ENCODE results near the gene PTS.

Gene PTS

DNA sequence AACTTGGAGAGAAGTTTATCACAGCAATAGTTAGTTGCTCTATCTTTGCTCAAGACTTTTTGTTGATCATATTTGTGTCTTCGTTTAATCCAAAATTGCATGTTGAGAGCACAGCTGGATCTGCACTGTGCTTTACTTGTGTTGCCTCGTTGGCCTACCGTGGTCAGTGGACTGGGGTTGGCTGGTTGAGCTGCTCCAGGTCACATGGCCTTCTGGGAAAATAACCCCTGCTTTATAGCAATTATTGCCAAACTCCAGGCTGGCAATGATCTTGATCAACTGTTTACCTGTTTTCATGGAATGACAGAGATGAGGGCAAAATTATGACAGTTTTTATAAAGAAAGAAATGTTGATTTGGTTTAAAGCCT, 40.2 kb downstream of the PTS start:
- no peak for DNase-seq

DNA sequence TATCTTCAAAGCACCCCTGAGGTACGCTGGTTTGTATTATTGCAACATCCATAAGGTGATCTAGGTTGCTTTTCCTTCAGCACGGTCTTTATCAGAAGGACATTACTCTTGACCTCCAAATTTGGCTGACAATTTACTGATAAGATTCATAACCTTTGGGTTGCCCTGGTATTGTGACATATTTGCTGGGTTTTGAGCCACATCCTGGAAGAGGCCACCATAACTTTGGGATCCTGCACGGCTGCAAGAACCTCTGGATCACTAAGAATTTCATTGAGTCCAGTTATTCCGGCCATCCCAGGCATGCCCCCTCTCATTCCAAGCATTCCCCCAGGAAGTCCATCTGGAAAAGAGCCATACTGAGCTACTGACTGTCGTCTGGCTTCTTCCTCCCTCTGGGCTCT, 41.0 kb downstream of the PTS start:
- DNase-seq: no peak

DNA sequence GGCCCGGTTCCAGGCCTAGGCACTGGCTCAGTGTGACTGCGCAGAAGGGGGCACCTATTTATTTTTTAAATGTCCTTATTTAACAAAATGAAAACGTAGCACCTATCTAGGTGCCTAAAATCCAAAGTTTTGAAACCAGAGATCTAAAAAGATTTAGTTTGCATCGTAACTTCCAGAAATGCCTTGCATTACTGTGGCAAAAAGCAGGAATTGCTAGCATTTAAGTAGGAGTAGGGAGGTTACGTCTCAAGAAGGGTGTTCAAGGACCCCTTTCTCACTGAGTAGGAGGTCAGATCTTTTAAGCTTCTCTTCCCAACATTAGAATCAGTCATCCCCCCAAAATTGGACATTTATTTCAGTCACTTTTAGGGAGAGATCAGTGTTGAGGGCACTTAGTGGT, 42.2 kb downstream of the PTS start:
- no peak for DNase-seq

DNA sequence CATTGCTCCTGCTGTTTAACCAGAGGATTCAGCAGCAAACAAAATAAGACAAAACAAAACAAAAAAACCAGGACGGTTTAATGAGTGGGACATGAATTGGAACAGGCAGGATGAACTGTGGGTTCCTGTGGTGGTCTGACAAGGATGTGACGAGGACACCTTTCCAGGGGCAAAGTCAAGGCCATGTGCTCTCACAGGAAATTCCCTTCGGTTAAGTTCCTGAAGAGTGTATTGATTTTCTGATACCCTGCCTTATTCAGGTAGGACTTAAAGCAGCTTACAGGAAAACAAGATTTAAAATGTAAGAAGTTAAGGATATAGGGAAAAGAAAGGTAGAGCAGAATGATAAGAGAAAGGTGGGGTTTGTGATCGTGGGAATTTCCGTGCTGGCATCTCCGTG, 42.9 kb downstream of the PTS start:
- DNase-seq: no peak

DNA sequence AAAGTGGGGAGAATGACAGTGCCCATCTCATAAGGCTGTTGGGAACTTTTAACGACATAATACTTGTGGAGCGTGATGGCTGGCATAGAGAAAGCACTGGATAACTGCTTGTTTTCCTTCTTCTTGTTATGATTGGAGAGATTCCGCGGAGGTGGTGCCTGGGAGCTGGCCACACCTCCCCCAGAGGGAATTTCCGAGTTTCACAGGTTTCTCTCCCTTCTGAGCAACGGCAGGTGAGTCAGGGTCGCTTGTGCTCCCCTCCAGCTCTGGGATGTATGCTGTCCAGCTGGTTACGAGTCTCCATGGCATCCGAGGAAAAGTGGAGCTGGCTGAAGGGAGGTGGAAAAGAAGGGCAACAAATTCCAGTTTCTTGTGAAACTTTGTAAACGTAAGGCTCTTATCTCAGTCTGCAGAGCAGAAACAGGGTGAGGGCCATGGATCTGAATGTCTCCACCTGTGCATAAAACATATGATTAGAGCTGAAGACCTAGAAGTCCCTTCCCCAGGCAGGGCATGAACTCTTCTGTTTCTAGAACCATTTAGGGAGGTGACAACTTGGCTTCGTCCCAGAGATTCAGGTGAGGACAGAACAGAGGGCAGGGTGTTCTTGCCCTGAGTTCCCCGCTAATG, 44.4 kb downstream of the PTS start:
- DNase-seq: no peak

DNA sequence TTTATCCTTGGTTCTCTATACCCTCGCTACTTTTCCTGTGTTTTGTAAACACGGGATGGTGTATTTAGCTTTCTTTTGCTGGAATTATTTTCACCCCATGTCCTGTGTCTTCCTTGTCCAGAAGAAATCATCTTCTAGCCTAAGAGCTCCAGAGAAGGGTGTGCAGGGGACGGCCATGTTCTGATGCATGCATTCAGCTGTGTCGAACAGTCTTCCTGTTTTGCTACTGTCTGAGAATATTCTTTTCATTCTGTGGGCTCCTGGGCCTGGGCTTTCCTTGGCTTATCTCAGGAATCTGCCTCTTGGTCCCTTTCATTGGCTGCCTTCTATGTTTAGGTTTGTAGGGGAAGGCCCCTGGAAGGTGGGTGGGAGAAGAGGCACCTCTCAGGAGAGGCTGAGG, 45.0 kb downstream of the PTS start:
- DNase-seq: no peak

DNA sequence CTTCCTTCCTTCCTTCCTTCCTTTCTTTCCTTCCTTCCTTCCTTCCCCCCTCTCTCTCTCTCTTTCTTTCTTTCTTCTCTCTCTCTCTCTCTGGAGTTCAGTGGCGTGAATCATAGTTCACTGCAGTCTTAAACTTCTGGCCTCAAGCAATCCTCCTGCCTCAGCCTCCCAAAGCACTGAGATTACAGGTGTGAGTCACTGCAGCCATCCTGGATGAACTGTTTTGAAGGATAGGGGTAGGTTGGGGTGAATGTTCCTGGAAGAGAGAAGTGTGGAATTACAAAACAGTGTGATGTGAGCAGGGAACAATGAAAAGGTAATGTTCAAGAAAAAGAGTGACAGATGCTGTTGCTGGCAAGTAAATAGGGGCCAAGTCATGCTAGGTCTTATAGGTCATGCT, 46.8 kb downstream of the PTS start:
- DNase-seq: no peak

DNA sequence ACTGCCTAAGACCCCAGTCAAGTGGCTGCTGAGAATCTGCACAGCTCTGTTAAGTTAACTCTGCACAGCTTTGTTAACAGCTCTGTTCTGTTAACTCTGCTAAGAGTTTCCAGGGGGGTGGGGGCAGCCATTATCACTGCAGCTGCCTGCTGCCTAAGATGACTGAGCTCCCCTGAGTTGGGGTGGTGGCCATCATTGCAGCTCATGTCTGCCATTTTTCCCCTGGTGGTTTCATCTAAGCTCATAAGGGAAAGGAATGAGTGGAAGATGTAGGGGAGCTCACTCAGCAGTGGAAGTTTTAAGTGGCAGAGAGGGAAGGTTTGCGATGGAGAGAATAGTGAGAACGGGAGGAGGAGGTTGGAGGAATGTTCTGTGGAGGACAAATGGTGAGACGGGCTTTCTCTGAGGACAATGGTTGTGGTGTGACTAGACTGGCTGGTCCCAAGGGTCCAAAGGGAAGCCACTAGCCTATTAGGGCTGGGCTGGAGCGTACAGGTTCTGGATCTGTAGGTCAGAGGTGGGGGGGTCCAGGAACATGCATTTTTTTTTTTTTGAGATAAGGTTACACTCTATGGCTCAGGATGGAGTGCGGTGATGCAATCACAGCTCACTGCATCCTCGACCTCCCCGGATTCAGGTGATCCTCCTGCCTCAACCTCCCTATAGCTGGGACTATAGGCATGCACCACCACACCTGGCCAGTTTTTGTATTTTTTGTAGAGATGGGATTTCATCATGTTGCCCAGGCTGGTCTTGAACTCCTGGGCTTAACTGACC, 48.0 kb downstream of the PTS start:
- no peak for DNase-seq

DNA sequence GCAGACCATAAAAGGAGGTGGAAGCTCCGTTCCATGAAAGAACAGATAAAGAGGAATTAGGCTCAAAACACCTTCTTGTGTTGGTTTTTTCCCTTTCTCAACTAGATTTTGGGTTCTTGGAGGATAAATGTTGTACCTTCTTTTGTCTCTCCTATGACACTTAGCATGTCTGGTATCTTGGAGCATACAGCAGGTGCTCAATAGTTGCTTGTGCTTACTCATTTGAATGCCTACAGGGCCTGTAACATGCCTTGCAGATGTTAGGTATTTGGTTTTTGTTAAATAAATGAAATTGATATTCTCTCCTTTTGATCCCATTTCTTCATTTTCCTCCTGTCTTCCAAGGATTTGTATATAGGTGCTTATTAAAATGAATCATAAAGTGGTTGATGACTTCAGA, 50.8 kb downstream of the PTS start:
- no peak for DNase-seq

DNA sequence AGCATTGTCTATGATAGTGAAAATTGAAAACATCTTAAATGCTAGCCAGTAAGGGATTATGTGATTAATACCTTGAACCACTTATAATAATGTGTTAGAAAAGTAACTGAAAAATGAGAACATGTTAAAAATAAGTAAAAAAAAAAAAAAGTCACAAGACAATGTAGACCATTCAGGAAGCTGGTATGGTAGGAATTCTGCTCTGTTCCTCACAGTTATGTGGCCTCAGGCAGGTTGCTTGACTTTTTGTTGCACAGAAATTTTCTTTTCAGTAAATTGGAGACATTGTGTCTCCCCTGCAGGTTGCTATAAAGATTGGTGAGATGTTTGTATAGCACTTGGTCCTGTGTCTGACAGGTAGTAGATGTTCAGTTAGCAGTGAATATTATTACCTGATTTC, 51.7 kb downstream of the PTS start:
- no peak for DNase-seq

DNA sequence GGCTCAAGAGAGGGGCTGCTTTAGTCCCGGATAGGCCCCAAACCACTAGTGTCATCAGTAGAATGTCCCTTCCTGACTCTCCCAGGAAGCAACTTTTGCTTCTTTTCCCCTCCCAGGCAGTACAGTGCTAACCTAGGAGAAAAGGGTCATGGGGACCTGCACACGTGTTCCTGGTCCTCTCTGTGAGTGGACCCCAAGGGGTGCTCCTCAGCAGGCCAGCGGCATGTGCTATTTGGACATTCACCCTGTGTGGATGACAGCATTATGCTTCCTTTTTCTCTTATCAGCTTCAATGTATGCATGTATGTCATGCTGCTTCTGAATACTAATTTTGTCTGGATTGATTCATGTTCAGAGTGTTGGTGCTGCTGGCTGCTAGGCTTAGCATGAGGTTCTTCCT, 52.6 kb downstream of the PTS start:
- no peak for DNase-seq

DNA sequence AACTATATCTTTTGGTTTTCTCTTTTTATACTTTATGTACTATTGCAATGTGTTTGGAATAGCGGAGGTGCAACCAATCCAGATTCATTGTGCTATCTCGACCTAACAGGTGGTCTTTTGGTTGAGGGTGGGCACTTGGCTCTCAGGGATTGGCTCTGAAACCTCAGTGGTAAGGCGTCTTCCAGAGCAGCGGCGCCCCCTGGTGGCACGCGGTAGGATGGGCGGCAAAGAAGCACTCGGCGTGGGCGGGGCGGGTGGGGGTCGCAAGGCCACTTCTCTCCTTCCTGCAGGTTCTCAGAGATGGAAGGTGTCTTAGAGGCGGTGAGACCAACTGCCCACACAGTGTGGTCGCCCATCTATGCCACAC, 53.7 kb downstream of the PTS start:
- DNase-seq: peak; percentile 61

DNA sequence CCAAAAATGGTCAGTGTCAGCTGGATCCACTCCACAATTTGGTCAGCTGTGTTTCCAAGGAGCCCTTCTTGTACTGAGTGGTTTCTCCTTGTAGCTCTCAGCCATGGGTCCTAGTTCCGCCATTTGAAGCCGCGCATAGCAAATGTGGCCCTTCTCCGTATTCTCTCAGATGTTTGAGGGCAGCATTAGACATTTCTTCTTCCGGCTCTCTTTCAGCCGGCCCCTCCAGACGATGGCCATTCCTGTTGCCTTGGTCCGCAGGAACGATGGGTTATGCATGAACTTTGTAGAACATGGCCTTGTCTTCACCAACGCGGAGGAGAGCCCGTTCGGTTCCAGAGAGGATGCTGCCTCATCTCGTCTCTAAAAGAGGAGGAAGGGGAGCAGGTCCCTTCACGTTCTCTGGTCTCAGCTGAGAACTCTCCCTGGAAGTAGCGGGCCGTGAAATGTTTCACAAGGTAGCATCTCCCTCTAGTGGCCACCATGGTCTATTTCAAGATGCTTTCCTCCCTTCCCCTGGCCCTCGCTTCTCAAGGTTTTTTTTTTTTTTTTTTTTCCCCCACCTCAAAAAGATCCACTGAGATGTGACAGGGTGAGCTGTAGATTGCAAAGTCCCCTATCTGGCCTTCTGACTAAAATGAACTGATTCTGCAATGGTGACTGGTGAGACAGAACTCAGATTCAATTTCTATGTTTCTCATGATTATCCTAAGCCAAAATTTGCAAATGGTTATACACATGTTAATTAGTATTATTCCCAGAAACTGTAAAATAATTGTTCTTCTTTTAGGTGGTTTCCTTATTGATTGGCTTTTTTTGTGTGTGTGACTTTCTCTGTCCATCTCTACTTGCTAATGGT, 54.3 kb downstream of the PTS start:
- DNase-seq: peak; percentile 45

DNA sequence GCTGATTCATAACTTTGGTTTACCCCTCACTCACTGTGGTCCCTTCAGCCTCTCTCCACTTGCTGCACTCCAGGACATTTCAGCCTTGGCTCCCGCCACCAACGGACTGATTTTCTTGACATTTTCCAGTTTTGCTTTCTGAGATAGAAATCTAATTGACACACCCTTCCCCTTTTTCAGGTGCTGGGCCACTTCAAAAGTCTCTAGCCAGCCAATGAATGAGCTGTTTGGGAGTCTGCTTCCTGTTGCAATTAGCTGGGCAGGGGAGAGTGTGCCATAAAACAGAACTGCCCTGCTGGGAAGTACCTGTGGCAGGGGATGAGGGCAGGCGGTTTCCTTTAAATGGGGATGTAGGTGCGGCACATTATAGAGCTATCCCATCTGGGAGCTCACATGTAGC, 55.5 kb downstream of the PTS start:
- no peak for DNase-seq
